Measurements from ENCODE around the gene DPH3. TPM values are rescaled to one million over a fixed set of nuclear protein-coding genes. Genes with fewer than 3 reads are reported as not detected.
A peak's percentile ranks its signal among the peaks of the same experiment; 100 is the strongest.

DPH3 gene
- polyA plus RNA-seq, 1 of the 3 experiments (the other 2 are of a cell fraction) = 8.5 TPM

- Histone ChIP-seq H3K9me2 (no peaks in the 10 kb centered on the region), H3F3A (replicated peaks; ENCODE audit: insufficient read depth) (no peaks in the 10 kb centered on the region), H3K4me1 (ENCODE audit: control insufficient read depth in 1 of 2, insufficient read depth in 2 of 2, low read depth in 1 of 2, low read length in 1 of 2) (peaks cover 0 to 9% of the 10 kb centered on the region in 2 experiments; a peak in 1 of 4 replicates), H3K27ac (ENCODE audit: low read depth in 2 of 2, low read length in 1 of 2) (peak overlapping the region in 1 of 2 experiments; percentile 22; a peak in 1 of 4 replicates), H3K4me2 (no peak overlapping the region), H3K9ac (no peak overlapping the region), H2AFZ (ENCODE audit: low read depth) (no peak overlapping the region), H4K20me1 (ENCODE audit: insufficient read depth) (no peaks in the 10 kb centered on the region), H3K4me3 (ENCODE audit: low read depth in 2 of 2, low read length in 1 of 2) (no peak overlapping the region), H3K9me3 (peaks cover 4% of the 10 kb centered on the region; the same call in 1 of the 2 replicates), H3K36me3 (replicated peaks in 1 of 2; ENCODE audit: control insufficient read depth in 1 of 2, insufficient read depth in 2 of 2, low read length in 1 of 2) (peaks cover 28 to 70% of the 10 kb centered on the region in 2 experiments), H3K27me3 (ENCODE audit: insufficient read depth) (no peaks in the 10 kb centered on the region), H3K79me2 (ENCODE audit: insufficient read depth) (no peaks in the 10 kb centered on the region)
- no peak for DNase-seq
- POLR2A ChIA-PET = no interaction called here
- TF ChIP-seq RCOR1 (IDR thresholded peaks at IDR 0.05; ENCODE audit: low read length) (no peak), JUND (IDR thresholded peaks at IDR 0.05) (no peak), CTCF (IDR thresholded peaks at IDR 0.05) (no peak), FOSL2 (IDR thresholded peaks at IDR 0.05; ENCODE audit: borderline replicate concordance, low read depth) (no peak), ZBTB33 (IDR thresholded peaks at IDR 0.05; ENCODE audit: borderline replicate concordance, low read depth) (no peak), MEF2A (IDR thresholded peaks at IDR 0.05; ENCODE audit: borderline replicate concordance, low read depth) (no peak), MAX (IDR thresholded peaks at IDR 0.05; ENCODE audit: low read depth) (no peak), RXRA (IDR thresholded peaks at IDR 0.05; ENCODE audit: borderline replicate concordance, low read depth) (no peak), SIN3A (IDR thresholded peaks at IDR 0.05; ENCODE audit: borderline replicate concordance, low read depth, low read length) (no peak)
- CTCF ChIA-PET = interaction anchor here (1.0 to 1.7 kb wide), 2 partner anchors 11 to 249 kb away, joined by 5 to 8 read pairs; no protein-coding TSS in a partner anchor
- 97% methylated on average over 2 of the region's 2 CpGs for whole genome bisulfite sequencing (ENCODE audit: low lambda C conversion rate)
Measured at GRCh38 chr3:16300881-16301359, 36.2 kb upstream of the DPH3 start.

- H3K4me1 ChIP-seq (ENCODE audit: control insufficient read depth in 1 of 2, insufficient read depth in 2 of 2, low read depth in 1 of 2, low read length in 1 of 2) = peaks cover 0 to 9% of the 10 kb centered on the region in 2 experiments; a peak in 1 of 4 replicates
- no peak overlapping the region for H3K4me2 ChIP-seq
- H2AFZ ChIP-seq (ENCODE audit: low read depth) = no peak overlapping the region
- peaks cover 28 to 72% of the 10 kb centered on the region in 2 experiments for H3K36me3 ChIP-seq (replicated peaks in 1 of 2; ENCODE audit: control insufficient read depth in 1 of 2, insufficient read depth in 2 of 2, low read length in 1 of 2)
- DNase-seq = no peak
- no peaks in the 10 kb centered on the region for H3F3A ChIP-seq (replicated peaks; ENCODE audit: insufficient read depth)
- H3K79me2 ChIP-seq (ENCODE audit: insufficient read depth) = no peaks in the 10 kb centered on the region
- no peak overlapping the region; a peak in 1 of 4 replicates for H3K27ac ChIP-seq (ENCODE audit: low read depth in 2 of 2, low read length in 1 of 2)
- WGBS (ENCODE audit: low lambda C conversion rate) = 95% methylated on average over 2 of the region's 2 CpGs
- no peak overlapping the region for H3K9ac ChIP-seq
- CTCF ChIA-PET = interaction anchor here (1.0 to 1.7 kb wide), 2 partner anchors 10 to 250 kb away, joined by 5 to 8 read pairs; no protein-coding TSS in a partner anchor
- no peak overlapping the region for H3K4me3 ChIP-seq (ENCODE audit: low read depth in 2 of 2, low read length in 1 of 2)
- H4K20me1 ChIP-seq (ENCODE audit: insufficient read depth) = no peaks in the 10 kb centered on the region
- H3K9me2 ChIP-seq = no peaks in the 10 kb centered on the region
- H3K9me3 ChIP-seq = peaks cover 4% of the 10 kb centered on the region; the same call in 1 of the 2 replicates
- POLR2A ChIA-PET = no interaction called here
- no peaks in the 10 kb centered on the region for H3K27me3 ChIP-seq (ENCODE audit: insufficient read depth)
- TF ChIP-seq RXRA (IDR thresholded peaks at IDR 0.05; ENCODE audit: borderline replicate concordance, low read depth) = no peak
- TF ChIP-seq FOXM1 (IDR thresholded peaks at IDR 0.05; ENCODE audit: low read depth) = no peak
- TF ChIP-seq GATA2 (CRISPR knock-in tag; IDR thresholded peaks at IDR 0.05) = no peak
- no peak for TF ChIP-seq TAF1 (IDR thresholded peaks at IDR 0.05; ENCODE audit: borderline replicate concordance, low read depth, low read length)
- no peak for TF ChIP-seq REST (IDR thresholded peaks at IDR 0.05; ENCODE audit: low read depth, low read length)
- TF ChIP-seq CTCF (IDR thresholded peaks at IDR 0.05) = no peak
- TF ChIP-seq PBX3 (IDR thresholded peaks at IDR 0.05) = no peak
- TF ChIP-seq MEF2A (IDR thresholded peaks at IDR 0.05; ENCODE audit: borderline replicate concordance, low read depth) = no peak
- no peak for TF ChIP-seq FOSL2 (IDR thresholded peaks at IDR 0.05; ENCODE audit: borderline replicate concordance, low read depth)
Measured at GRCh38 chr3:16300307-16300706, 35.6 kb upstream of the DPH3 start.

Measured in SK-N-SH (cell line).